ENCODE measurements around the gene GDPD4. TPM values are rescaled to one million over a fixed set of nuclear protein-coding genes. Genes with fewer than 3 reads are reported as not detected.

The GDPD4 gene
- total RNA-seq, 3 donors from 2014 or later, result 0.43 TPM; not detected in 2

- no peak for ATAC-seq
- DNase-seq, result peak in 1 of 3 donors; percentile 12
- TF ChIP-seq CTCF (IDR thresholded peaks at IDR 0.05), result no peak
- Histone ChIP-seq H3K36me3 (ENCODE audit: low read depth) (no peaks in the 10 kb centered on the region), H3K4me1 (ENCODE audit: low read depth) (no peaks in the 10 kb centered on the region), H3K9me3 (no peaks in the 10 kb centered on the region), H3K4me3 (no peak overlapping the region)
- intact Hi-C loops (cut with DNase I, micrococcal nuclease), result no loop called here
These were observed 123.3 kb downstream of the GDPD4 start for GRCh38 chr11:77178150-77178549.

- no peaks in the 10 kb centered on the region for H3K4me1 ChIP-seq (ENCODE audit: low read depth)
- ATAC-seq, result no peak
- peak in 1 of 3 donors; percentile 21 for DNase-seq
- no peaks in the 10 kb centered on the region for H3K9me3 ChIP-seq
- H3K4me3 ChIP-seq, result no peak overlapping the region
- no peak for TF ChIP-seq CTCF (IDR thresholded peaks at IDR 0.05)
- intact Hi-C loops (cut with DNase I, micrococcal nuclease), result no loop called here
- no peaks in the 10 kb centered on the region for H3K36me3 ChIP-seq (ENCODE audit: low read depth)
These were observed 124.5 kb downstream of the GDPD4 start for GRCh38 chr11:77176996-77177395.

GRCh38 chr11:77175869-77176539 is 125.5 kb downstream of the GDPD4 start:
- DNase-seq, result peak in 2 of 3 donors; percentile 36 to 55
- intact Hi-C loops (cut with DNase I, micrococcal nuclease), result no loop called here
- Histone ChIP-seq H3K36me3 (ENCODE audit: low read depth) (no peaks in the 10 kb centered on the region), H3K4me1 (ENCODE audit: low read depth) (no peaks in the 10 kb centered on the region), H3K9me3 (no peaks in the 10 kb centered on the region), H3K4me3 (no peak overlapping the region)
- TF ChIP-seq CTCF (IDR thresholded peaks at IDR 0.05), result no peak
- ATAC-seq, result peak; percentile 55

GRCh38 chr11:77175021-77175842 is 126.3 kb downstream of the GDPD4 start:
- ATAC-seq (peak; percentile 5), DNase-seq (peak in 1 of 3 donors; percentile 32)
- H3K4me1 ChIP-seq (ENCODE audit: low read depth), result no peaks in the 10 kb centered on the region
- H3K36me3 ChIP-seq (ENCODE audit: low read depth), result no peaks in the 10 kb centered on the region
- no peak for TF ChIP-seq CTCF (IDR thresholded peaks at IDR 0.05)
- no peak overlapping the region for H3K4me3 ChIP-seq
- H3K9me3 ChIP-seq, result no peaks in the 10 kb centered on the region
- intact Hi-C loops (cut with DNase I, micrococcal nuclease), result no loop called here

GRCh38 chr11:77174559-77174958 is 126.9 kb downstream of the GDPD4 start:
- no peak for ATAC-seq
- DNase-seq, result peak in 1 of 3 donors; percentile 24
- no peak for TF ChIP-seq CTCF (IDR thresholded peaks at IDR 0.05)
- no peak overlapping the region for H3K4me3 ChIP-seq
- intact Hi-C loops (cut with DNase I, micrococcal nuclease), result no loop called here
- H3K36me3 ChIP-seq (ENCODE audit: low read depth), result no peaks in the 10 kb centered on the region
- no peaks in the 10 kb centered on the region for H3K9me3 ChIP-seq
- no peaks in the 10 kb centered on the region for H3K4me1 ChIP-seq (ENCODE audit: low read depth)

All from mucosa of descending colon (tissue), 3 donors.